Activated CD4-positive, alpha-beta T cell treated with anti-CD3 and anti-CD28 coated beads for 36 hours (primary cell): ENCODE results near the gene TMEM89. TPM values are rescaled to one million over a fixed set of nuclear protein-coding genes. Genes with fewer than 3 reads are reported as not detected.

Experiments
- ATAC-seq: fragments of 200-7000 bp; cut with Tn5 transposase; one replicate; pipeline ENCODE4 v1.10.0; 2021; ENCODE audit warnings: mild to moderate bottlenecking, moderate library complexity
- CTCF ChIA-PET: fragments of 350-600 bp; sonication (Branson Sonifier 250); formaldehyde crosslinking; loops from one replicate; lab custom pipeline; 2021; ENCODE audit warnings: antibody characterized with exemption; lab: Charles Lee
- POLR2A ChIA-PET: fragments of 350-600 bp; sonication (Branson Sonifier 250); formaldehyde crosslinking; loops from one replicate; lab custom pipeline; 2021; ENCODE audit warnings: antibody characterized with exemption, inconsistent platforms; lab: Charles Lee
- DNase-seq: peaks from one replicate; pipeline ENCODE4 v3.0.0-alpha.2; 2020
- H3K27ac Mint-ChIP-seq: one replicate; pipeline ENCODE4 v1.8.0; 2021; ENCODE audit warnings: mixed read lengths
- H3K27me3 Mint-ChIP-seq: one replicate; pipeline ENCODE4 v1.8.0; 2021; ENCODE audit warnings: mixed read lengths
- H3K36me3 Mint-ChIP-seq: one replicate; pipeline ENCODE4 v1.8.0; 2021; ENCODE audit warnings: low read depth, mixed read lengths
- H3K4me1 Mint-ChIP-seq: one replicate; pipeline ENCODE4 v1.8.0; 2021; ENCODE audit warnings: mixed read lengths
- H3K4me3 Mint-ChIP-seq: one replicate; pipeline ENCODE4 v1.8.0; 2021; ENCODE audit warnings: mild to moderate bottlenecking, moderate library complexity, mixed read lengths
- H3K9me3 Mint-ChIP-seq: one replicate; pipeline ENCODE4 v1.8.0; 2021; ENCODE audit warnings: low read depth, mixed read lengths
- intact Hi-C, 2 experiments: fragments of 100-400 bp; cut with DNase I in 1 of 2; cut with micrococcal nuclease in 1 of 2; formaldehyde crosslinking; loops; one replicate each; pipeline versions ENCODE4 v1.14.2 to v1.15.1; 2022 to 2024; cut with DNase I, micrococcal nuclease
- total RNA-seq, 2 experiments: library from RNA; stranded (reverse); gene quantifications; one replicate each; pipeline ENCODE4 v1.2.3, GENCODE V29; 2021

The TMEM89 gene
- total RNA-seq, 2 experiments from 2014 or later = 0.30 TPM; not detected in 1

GRCh38 chr3:48596676-48597407 is 24.7 kb downstream of the TMEM89 start:
- Mint-ChIP-seq H3K27me3 (peaks cover 14% of the 10 kb centered on the region), H3K36me3 (peaks cover 20% of the 10 kb centered on the region), H3K4me1 (no peaks in the 10 kb centered on the region), H3K9me3 (no peaks in the 10 kb centered on the region), H3K4me3 (no peak overlapping the region), H3K27ac (no peak overlapping the region)
- CTCF ChIA-PET = no interaction called here
- no peak for DNase-seq
- no peak for ATAC-seq
- intact Hi-C loops = no loop called here
- POLR2A ChIA-PET = interaction anchor here (0.6 kb wide), 1 partner anchor 462 kb away, joined by 3 read pairs; no protein-coding TSS in a partner anchor

GRCh38 chr3:48596157-48596556 is 25.4 kb downstream of the TMEM89 start:
- CTCF ChIA-PET = no interaction called here
- H3K4me3 Mint-ChIP-seq = no peak overlapping the region
- H3K27me3 Mint-ChIP-seq = peaks cover 14% of the 10 kb centered on the region
- H3K27ac Mint-ChIP-seq = no peak overlapping the region
- H3K4me1 Mint-ChIP-seq = no peaks in the 10 kb centered on the region
- intact Hi-C loops = no loop called here
- POLR2A ChIA-PET = no interaction called here
- DNase-seq (no peak), ATAC-seq (no peak)
- no peaks in the 10 kb centered on the region for H3K9me3 Mint-ChIP-seq
- H3K36me3 Mint-ChIP-seq = peaks cover 18% of the 10 kb centered on the region

GRCh38 chr3:48595526-48596121 is 25.9 kb downstream of the TMEM89 start:
- Mint-ChIP-seq H3K4me3 (no peak overlapping the region), H3K27me3 (peaks cover 18% of the 10 kb centered on the region), H3K27ac (no peak overlapping the region), H3K4me1 (no peaks in the 10 kb centered on the region), H3K36me3 (peaks cover 15% of the 10 kb centered on the region), H3K9me3 (no peaks in the 10 kb centered on the region)
- DNase-seq (no peak), ATAC-seq (peak; percentile 6)
- POLR2A ChIA-PET = no interaction called here
- CTCF ChIA-PET = no interaction called here
- intact Hi-C loops = no loop called here

- Mint-ChIP-seq H3K27me3 (peaks cover 18% of the 10 kb centered on the region), H3K9me3 (no peaks in the 10 kb centered on the region), H3K27ac (no peak within 1 kb of the TSS), H3K36me3 (peaks cover 12% of the 10 kb centered on the region), H3K4me1 (no peaks in the 10 kb centered on the region), H3K4me3 (no peak within 1 kb of the TSS)
- ChIA-PET CTCF (no interaction called here), POLR2A (no interaction called here)
- no peak for DNase-seq
- intact Hi-C loops = no loop called here
- no peak for ATAC-seq
Observed at GRCh38 chr3:48595075-48595525, 26.5 kb downstream of the TMEM89 start, which contains the start of gene COL7A1. COL7A1 (minus strand) TSS chr3:48595329; CDS start chr3:48595159, 170 bp downstream.

GRCh38 chr3:48594417-48595049 is 27.0 kb downstream of the TMEM89 start:
- no peak for ATAC-seq
- Mint-ChIP-seq H3K4me3 (no peak overlapping the region), H3K27ac (no peak overlapping the region), H3K9me3 (no peaks in the 10 kb centered on the region), H3K4me1 (no peaks in the 10 kb centered on the region), H3K36me3 (peaks cover 8% of the 10 kb centered on the region), H3K27me3 (peaks cover 23% of the 10 kb centered on the region)
- DNase-seq = no peak
- POLR2A ChIA-PET = no interaction called here
- intact Hi-C loops = no loop called here
- CTCF ChIA-PET = no interaction called here

GRCh38 chr3:48593337-48593736 is 28.2 kb downstream of the TMEM89 start:
- no peaks in the 10 kb centered on the region for H3K9me3 Mint-ChIP-seq
- H3K4me3 Mint-ChIP-seq = no peak overlapping the region
- POLR2A ChIA-PET = no interaction called here
- H3K4me1 Mint-ChIP-seq = no peaks in the 10 kb centered on the region
- no peak for DNase-seq
- CTCF ChIA-PET = interaction anchor here (0.6 kb wide), 1 partner anchor 64 kb away, joined by 3 read pairs; no protein-coding TSS in a partner anchor
- peaks cover 29% of the 10 kb centered on the region for H3K27me3 Mint-ChIP-seq
- H3K27ac Mint-ChIP-seq = no peak overlapping the region
- intact Hi-C loops = no loop called here
- ATAC-seq = no peak
- no peaks in the 10 kb centered on the region for H3K36me3 Mint-ChIP-seq

GRCh38 chr3:48592519-48593087 is 29.0 kb downstream of the TMEM89 start:
- intact Hi-C loops = no loop called here
- DNase-seq = no peak
- no peak overlapping the region for H3K27ac Mint-ChIP-seq
- H3K36me3 Mint-ChIP-seq = no peaks in the 10 kb centered on the region
- no peaks in the 10 kb centered on the region for H3K4me1 Mint-ChIP-seq
- ChIA-PET CTCF (no interaction called here), POLR2A (no interaction called here)
- H3K4me3 Mint-ChIP-seq = no peak overlapping the region
- no peak for ATAC-seq
- no peaks in the 10 kb centered on the region for H3K9me3 Mint-ChIP-seq
- peaks cover 29% of the 10 kb centered on the region for H3K27me3 Mint-ChIP-seq

GRCh38 chr3:48591886-48592518 is 29.6 kb downstream of the TMEM89 start:
- Mint-ChIP-seq H3K27me3 (peaks cover 32% of the 10 kb centered on the region), H3K9me3 (no peaks in the 10 kb centered on the region), H3K27ac (no peak overlapping the region), H3K4me1 (no peaks in the 10 kb centered on the region), H3K4me3 (no peak overlapping the region), H3K36me3 (no peaks in the 10 kb centered on the region)
- DNase-seq = no peak
- ATAC-seq = no peak
- intact Hi-C loops = no loop called here
- ChIA-PET CTCF (no interaction called here), POLR2A (no interaction called here)

GRCh38 chr3:48591436-48591835 is 30.1 kb downstream of the TMEM89 start:
- Mint-ChIP-seq H3K4me1 (no peaks in the 10 kb centered on the region), H3K9me3 (no peaks in the 10 kb centered on the region), H3K27ac (no peak overlapping the region), H3K36me3 (no peaks in the 10 kb centered on the region), H3K27me3 (peaks cover 34% of the 10 kb centered on the region), H3K4me3 (no peak overlapping the region)
- POLR2A ChIA-PET = no interaction called here
- intact Hi-C loops = no loop called here
- CTCF ChIA-PET = interaction anchor here (0.5 to 0.6 kb wide), 2 partner anchors 52 to 440 kb away, joined by 3 read pairs; no protein-coding TSS in a partner anchor
- no peak for DNase-seq
- ATAC-seq = no peak

GRCh38 chr3:48588230-48588629 is 33.3 kb downstream of the TMEM89 start:
- ATAC-seq (no peak), DNase-seq (no peak)
- Mint-ChIP-seq H3K27me3 (peaks cover 24% of the 10 kb centered on the region), H3K4me1 (no peaks in the 10 kb centered on the region), H3K27ac (no peak overlapping the region), H3K36me3 (no peaks in the 10 kb centered on the region), H3K9me3 (no peaks in the 10 kb centered on the region), H3K4me3 (no peak overlapping the region)
- CTCF ChIA-PET = no interaction called here
- intact Hi-C loops = no loop called here
- POLR2A ChIA-PET = no interaction called here

GRCh38 chr3:48587686-48588085 is 33.9 kb downstream of the TMEM89 start:
- no peak for DNase-seq
- no peak for ATAC-seq
- CTCF ChIA-PET = no interaction called here
- Mint-ChIP-seq H3K4me1 (no peaks in the 10 kb centered on the region), H3K27me3 (peaks cover 21% of the 10 kb centered on the region), H3K4me3 (no peak overlapping the region), H3K36me3 (no peaks in the 10 kb centered on the region), H3K27ac (no peak overlapping the region), H3K9me3 (no peaks in the 10 kb centered on the region)
- POLR2A ChIA-PET = no interaction called here
- intact Hi-C loops = no loop called here
